NOMO-1 treated with dmso at 0.1 percent for 144 hours (cell line): ENCODE measurements around the gene HP.

Experiments used
- DNase-seq: peaks from one replicate; lab custom pipeline; 2025; ENCODE audit not compliant: unreplicated experiment; lab: John Stamatoyannopoulos, UW

Gene HP

GRCh38 chr16:72084445-72084844 is 30.1 kb downstream of the HP start:
- no peak for DNase-seq

DNA sequence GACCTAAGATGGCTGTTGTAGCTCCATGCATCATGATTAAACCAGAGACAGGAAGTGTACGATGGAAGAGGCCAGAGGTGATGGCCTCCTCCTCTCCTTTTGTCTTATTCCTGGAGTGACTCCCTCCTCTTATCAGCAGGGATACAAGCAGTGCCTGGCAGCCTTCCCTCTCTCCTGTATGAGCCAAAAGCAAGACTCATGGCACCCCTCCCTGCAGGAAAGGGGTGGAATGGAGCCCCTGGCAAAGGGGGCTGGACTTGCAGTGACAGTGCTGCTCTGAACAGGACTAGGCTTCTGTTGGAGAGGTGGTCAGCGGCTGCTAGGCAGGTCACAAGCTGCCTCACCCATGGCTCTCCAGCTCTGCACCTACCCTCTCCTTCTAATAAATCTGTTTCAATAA is 30.7 kb downstream of the HP start:
- DNase-seq: no peak

GRCh38 chr16:72091217-72091616 is 36.9 kb downstream of the HP start:
- DNase-seq: no peak

DNA sequence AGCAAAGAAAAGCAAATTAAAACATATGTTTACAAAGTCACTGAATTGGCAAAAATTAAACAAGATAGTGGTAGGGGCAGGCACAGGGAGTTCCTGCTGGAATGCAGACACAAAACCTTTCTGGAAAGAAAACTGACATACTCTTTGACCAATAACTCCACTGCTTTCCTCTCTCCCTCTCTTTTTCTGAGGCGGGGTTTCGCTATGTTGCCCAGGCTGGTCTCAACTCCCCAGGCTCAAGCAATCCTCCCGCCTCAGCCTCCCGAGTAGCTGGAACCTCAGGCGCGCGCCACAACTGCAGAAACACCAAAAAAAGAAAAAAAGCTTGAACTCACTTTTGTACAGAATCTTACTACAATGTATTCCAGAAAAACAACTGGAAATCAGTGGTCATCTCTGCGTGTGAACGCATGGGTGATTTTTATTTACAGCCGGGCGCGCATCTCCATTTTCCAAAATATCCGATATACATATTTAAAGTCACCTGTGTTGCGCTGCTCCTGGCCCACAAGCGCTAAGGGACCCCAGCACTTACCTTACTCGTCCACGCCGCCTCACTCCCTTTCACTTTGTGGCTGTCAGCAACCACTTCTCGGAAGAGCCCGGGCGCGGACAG is 38.6 kb downstream of the HP start:
- DNase-seq: no peak

- DNase-seq: peak; percentile 99
These were observed 39.4 kb downstream of the HP start, which contains the start of the genes DHX38 and TXNL4B for GRCh38 chr16:72093448-72094265. Gene DHX38, plus strand, starts transcription at chr16:72093847. Its CDS starts 2,311 bp downstream, at chr16:72096158. Gene TXNL4B, minus strand, starts transcription at chr16:72093620. Its CDS starts 2,871 bp downstream, at chr16:72090749.

DNA sequence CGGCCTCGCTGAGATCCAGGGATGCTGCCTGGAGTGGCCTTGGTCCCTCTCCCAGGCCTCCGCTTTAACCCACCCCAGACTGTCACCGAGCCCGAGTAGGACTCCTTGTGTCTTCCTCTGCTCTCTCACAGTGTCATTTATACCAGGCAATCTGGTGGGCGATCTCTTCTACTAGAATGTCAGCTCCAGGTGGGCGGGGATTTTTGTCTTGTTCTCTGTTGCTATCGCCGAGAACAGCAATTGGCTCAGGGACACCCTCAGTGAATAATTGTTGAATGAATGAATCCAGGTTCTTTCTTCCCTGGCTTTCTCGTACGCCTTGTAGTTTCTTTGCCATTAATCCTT is 39.9 kb downstream of the HP start:
- DNase-seq: no peak

DNA sequence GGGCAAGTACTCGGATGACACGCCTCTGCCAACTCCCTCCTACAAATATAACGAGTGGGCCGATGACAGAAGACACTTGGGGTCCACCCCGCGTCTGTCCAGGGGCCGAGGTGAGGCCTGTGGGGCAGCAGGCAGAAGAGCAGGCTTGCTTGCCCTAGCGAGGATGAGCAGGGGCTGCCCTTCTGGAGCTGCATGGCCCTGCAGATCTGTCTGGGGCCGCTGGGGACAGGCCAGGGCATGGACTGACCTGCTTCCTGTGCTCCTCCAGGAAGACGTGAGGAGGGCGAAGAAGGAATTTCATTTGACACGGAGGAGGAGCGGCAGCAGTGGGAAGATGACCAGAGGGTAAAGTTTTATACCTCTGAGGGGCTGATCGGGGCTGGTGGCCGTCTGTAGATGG is 44.6 kb downstream of the HP start:
- no peak for DNase-seq

GRCh38 chr16:72099377-72099818 is 45.1 kb downstream of the HP start:
- DNase-seq: peak; percentile 15

- DNase-seq: no peak
These were observed 46.9 kb downstream of the HP start for GRCh38 chr16:72101195-72101594.

GRCh38 chr16:72104905-72105304 is 50.6 kb downstream of the HP start:
- no peak for DNase-seq

DNA sequence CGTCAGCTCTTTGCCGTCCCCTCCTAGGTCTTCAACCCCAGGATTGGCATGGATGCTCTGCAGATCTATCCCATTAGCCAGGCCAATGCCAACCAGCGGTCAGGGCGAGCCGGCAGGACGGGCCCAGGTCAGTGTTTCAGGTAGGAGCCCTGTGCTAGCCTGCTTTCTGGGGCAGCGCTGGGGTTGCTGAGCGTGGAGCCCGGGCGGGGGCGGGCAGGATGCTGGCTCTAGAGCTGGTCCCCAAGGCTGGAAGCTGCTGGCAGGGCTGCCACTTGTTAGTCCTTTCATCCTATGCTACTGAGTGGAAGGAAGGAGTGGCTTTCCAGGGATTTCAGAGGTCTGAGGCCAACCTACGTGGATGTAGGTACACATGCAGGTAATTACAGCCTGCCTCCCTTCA is 51.7 kb downstream of the HP start:
- no peak for DNase-seq

GRCh38 chr16:72107371-72107770 is 53.1 kb downstream of the HP start:
- DNase-seq: no peak

DNA sequence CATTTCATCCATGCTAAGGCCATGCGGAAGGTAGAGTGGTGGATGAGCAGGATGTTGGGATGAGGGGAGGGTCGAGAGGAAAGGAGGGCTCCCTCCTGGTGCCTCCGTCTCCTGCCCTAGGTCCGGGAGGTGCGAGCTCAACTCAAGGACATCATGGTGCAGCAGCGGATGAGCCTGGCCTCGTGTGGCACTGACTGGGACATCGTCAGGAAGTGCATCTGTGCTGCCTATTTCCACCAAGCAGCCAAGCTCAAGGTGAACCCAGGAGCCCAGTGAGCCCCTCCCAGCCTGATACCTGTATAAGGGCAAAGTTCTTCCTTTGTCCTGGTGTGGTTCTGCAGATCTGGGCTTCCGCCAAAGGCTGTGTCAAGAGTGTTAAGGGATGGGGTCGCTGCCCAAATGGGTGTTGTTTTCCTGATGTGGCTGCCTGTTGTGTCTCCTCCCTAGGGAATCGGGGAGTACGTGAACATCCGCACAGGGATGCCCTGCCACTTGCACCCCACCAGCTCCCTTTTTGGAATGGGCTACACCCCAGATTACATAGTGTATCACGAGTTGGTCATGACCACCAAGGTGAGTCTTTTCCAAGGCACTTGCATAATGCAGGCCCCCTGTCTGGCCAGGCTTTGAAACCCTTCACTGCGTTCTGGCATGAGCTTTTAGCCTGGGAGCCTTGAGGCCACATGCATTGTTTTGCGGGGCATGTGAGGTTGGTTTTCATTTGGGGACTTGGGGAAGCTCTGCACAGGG is 54.2 kb downstream of the HP start:
- DNase-seq: no peak

- DNase-seq: no peak
These were observed 55.0 kb downstream of the HP start for GRCh38 chr16:72109300-72109699.

DNA sequence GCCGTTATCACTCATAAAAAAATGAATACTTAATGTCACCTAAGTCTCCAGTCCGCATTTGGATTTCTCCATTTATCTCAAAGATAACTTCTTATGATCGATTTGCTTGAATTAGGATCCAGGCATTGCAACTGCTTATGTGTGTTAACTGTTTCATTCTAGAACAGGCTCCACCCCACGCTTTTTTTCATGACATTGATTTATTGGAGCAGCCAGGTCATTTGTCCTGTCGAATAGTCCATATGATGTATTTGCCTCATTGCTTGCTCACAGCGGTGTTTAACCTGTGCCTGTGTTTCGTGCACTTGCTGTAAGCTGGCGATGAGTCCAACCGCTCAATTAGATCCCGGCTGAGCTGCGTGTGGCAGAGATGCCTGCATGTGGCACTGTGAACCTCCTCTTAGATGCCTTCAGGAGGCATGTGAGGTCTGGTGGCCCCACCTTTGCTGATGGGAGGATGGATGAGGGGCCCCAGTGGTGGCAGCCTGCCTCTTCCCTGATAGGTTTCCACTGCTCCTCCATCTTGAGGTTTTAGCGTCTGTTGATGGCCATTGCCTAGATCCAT is 55.7 kb downstream of the HP start:
- no peak for DNase-seq
